Mammary epithelial cell (primary cell): Measurements from ENCODE around the gene DNMT1.

Experiments used
- CTCF ChIP-seq, 2 donors: IDR thresholded peaks in 1 of 2; conservative IDR thresholded peaks in 1 of 2; 2 replicates each; pipeline ENCODE4 v1.5.1; 2011 to 2012; ENCODE audit warnings: inconsistent platforms in 2 of 2, low read length in 2 of 2, mild to moderate bottlenecking in 2 of 2, control low read depth in 1 of 2, low read depth in 1 of 2; ENCODE audit not compliant: insufficient read depth in 1 of 2; ENCODE audit errors: extremely low read depth in 1 of 2
- EZH2 ChIP-seq: IDR thresholded peaks from 2 replicates; pipeline ENCODE4 v1.6.1; 2012; ENCODE audit warnings: low read length, inconsistent platforms, borderline replicate concordance

- TF ChIP-seq CTCF (conservative IDR thresholded peaks at IDR 0.05 in 1 of 2, IDR thresholded peaks at IDR 0.05 in 1 of 2; ENCODE audit: extremely low read depth in 1 of 2, insufficient read depth in 1 of 2, low read depth in 1 of 2, low read length in 2 of 2) (no peak), EZH2 (no peak)
Observed at GRCh38 chr19:10223488-10224213, 28.9 kb upstream of the DNMT1 start.
